Measurements from ENCODE around the gene GDAP1L1. TPM values are rescaled to one million over a fixed set of nuclear protein-coding genes. Genes with fewer than 3 reads are reported as not detected.
A peak's percentile ranks its signal among the peaks of the same experiment; 100 is the strongest.

The GDAP1L1 gene
- 0.53 TPM for polyA plus RNA-seq (ENCODE audit: insufficient read length)
- long read RNA-seq, donor 1, result 0 reads
- long read RNA-seq, donor 2, result 0 reads
- long read RNA-seq, donor 3, result 0 reads
- long read RNA-seq, donor 4, result 0 reads
- long read RNA-seq, donor 5, partial matches to known transcripts, result 0 of 1 reads
- long read RNA-seq, donor 5, other reads (novel, unspliced or antisense), result 0 of 1 reads
- long read RNA-seq, donor 6, result 0 reads
- long read RNA-seq, donor 7, result 0 reads
- long read RNA-seq, donor 8, result 0 reads

DNA sequence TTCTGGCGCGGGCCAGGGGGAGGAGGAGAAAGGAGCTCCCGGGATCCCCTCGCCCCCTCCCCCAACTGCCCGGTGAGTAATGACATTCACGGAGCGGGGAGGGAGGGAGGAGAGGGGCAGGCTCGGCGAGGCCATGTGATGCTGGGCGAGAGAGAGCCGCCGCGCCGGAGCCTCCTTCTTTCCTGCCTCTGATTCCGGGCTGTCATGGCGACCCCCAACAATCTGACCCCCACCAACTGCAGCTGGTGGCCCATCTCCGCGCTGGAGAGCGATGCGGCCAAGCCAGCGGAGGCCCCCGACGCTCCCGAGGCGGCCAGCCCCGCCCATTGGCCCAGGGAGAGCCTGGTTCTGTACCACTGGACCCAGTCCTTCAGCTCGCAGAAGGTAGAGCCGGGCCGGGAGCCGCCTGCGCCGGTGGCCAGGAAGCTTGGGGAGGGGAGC, at the start of gene GDAP1L1:
Gene GDAP1L1 (plus strand): TSS at position 178 of the 441 bp plus-strand sequence. CDS start 27 bp downstream, at position 205.
- peak; percentile 17 for DNase-seq

DNA sequence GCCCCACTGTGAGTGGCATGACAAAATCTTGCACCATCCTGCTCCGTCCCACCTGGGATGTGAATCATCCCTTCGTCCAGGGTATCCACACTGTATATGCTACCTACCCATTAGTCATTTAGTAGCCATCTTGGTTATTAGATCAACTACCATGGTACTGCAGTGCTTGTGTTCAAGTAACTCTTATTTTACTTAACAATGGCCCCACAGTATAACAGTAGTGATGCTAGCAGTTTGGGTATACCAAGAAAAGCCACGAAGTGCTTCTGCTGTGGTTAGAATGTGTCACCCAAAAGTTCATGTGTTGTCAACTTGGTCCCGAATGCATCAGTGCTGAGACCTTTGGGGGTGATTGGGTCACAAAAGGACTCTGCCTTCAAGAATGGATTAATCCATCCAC, 48.2 kb upstream of the GDAP1L1 start:
- no peak for DNase-seq

DNA sequence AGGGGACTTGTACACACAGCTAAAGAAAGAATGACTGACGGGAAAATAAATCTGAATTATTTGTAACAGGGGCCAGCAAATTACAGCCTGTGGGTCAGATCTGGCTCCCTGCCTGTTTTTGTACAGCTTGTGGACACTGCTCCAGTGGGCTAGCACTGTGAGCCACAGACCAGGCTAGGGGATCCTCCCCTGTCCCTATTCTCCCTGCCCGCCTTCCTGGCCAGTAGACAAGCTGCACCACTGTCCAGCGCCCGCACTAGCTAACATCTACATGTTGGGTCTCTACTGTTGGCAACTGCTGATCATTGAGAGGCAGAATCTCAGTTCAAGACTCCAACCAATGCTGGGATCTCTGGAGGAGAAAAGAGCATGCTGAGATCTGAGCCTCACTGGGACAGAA, 47.2 kb upstream of the GDAP1L1 start:
- DNase-seq, result no peak

DNA sequence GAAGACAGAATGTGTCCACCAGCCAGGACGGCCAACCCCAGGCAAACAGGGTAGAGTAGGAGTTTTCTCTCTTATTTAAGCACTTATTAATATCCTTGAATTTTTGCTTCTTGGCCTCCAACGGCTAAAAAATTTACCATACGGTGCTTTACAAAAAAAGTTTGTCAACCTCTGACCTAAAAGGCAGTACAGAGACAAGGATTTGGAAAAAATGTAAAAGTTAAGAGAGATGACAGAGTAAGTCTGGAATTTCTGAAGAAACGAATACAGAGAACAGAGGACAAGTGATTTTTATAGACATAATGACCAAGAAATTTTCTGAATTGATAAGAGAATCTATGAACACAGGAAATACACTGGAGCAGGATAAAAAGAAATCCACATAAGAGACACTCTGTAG, 46.7 kb upstream of the GDAP1L1 start:
- DNase-seq, result no peak

DNA sequence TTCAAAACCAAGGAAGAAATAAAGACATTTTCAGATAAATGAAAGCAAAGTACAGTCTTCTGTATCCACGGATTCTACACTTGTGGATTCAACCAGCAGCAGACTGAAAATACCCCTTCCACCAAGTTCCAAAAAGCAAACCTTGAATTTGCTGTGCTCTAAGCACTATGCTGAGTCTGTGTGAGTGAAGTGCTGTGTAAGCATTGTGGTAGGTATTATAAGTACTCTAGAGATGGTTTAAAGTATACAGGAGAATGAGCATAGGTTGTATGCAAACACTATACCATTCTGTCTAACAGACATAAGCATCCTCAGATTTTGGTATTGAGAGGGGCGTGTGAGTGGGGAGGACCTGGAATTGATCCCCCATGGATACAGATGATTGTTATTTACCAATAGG, 46.1 kb upstream of the GDAP1L1 start:
- no peak for DNase-seq

DNA sequence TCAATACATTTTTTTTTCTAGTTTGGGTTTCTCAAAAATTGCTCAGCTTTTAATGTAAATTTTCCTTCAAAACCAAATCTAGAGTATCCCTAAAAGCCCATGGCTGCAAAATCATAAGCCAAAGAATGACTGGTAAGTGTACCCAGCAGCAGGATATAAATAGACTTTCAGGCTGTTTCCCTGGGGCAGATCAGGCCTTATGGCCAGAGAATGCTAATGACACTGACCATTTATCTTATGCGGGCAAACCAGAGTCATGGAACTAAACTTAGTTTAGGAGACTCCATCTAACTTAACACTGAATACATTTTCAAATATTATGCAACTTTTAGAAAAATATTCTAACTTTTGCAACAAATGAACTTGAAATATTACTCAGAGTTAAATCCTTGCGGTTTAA, 43.9 kb upstream of the GDAP1L1 start:
- no peak for DNase-seq

DNA sequence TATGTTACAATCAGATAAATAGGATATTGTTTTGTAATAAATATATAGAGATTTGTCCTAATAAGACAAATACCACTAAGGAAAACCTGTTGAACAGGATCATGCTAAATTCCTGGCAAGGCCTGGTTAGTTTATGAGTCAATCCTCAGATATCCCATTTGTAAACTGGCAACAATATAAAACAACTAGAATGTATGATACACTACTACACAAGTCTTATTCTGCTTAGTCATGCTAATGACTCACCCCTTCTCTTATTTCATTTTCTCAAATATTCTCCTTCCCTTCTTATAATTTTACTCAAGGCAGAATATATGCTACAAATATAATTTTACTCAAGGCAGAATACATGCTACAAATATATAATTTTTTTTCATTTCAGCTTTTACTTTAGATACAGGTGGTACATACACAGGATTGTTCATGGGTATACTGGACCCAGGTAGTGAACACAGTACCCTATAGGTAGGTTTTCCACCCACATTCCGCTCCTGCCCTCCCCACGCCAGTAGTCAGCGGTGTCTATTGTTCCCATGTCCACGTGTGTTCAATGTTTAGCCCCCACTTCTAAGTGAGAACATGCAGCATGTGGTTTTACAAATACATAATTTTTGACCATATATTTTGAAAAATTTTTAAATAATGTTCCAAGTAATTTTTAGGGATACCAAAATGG, 42.8 kb upstream of the GDAP1L1 start:
- DNase-seq, result no peak

DNA sequence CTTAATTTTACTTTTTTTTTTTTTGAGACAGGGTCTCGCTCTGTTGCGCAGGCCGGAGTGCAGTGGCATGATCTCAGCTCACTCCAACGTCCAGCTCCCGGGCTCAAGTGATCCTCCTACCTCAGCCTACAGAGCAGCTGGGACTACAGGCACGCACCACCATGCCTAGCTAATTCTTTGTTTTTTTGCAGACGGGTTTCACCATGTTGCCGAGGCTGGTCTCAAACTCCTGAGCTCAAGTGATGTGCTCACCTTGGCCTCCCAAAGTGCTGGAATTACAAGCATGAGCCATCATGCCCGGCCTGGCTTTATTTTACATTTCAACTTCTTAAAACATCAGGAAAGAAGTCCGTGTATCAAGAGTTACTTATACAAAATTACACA, 42.3 kb upstream of the GDAP1L1 start:
- no peak for DNase-seq

DNA sequence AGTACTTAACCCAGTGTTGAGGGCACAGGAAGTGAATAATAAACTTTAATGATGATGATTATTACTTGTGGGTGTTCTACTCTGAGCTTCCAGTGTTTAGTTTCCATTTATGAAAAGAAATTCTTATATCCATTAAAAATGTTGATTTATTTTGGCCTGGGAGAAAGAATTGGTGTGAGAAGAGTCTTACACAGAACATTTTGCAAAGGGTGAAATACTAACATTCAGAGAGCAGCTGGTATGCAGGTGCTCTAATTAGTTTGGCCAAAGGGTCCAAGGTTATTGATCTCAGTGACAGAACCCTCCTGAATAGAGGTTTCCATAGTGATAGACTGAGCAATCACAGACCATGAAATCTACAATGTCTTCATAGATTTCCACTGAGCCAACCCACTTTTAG, 41.0 kb upstream of the GDAP1L1 start:
- no peak for DNase-seq

DNA sequence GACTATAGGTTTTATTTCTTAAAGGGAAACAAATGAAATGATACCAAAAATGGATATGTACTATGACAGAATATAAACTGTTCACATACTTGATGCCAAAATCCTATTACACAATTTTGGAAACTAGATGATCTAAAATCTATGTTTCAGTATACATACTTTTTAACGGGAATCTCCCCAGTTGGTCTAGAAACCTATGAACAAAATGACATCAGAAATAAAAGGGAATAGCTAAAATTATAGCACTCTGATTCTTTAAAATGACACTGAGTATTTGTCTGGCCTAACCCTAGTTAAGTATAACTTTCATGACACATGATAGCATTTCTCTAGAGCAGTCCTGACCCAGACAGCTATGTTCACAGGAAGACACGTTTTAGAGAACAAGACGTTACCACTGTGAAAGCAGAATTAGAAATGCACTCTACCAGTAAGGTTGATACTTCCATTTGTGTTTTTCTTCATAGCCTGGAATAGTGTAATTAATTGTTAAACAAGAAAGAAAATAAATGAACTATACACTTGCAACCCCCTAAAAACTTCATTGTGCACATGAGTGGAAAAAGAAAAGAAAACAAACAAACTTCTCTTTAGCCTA, 39.9 kb upstream of the GDAP1L1 start:
- no peak for DNase-seq

DNA sequence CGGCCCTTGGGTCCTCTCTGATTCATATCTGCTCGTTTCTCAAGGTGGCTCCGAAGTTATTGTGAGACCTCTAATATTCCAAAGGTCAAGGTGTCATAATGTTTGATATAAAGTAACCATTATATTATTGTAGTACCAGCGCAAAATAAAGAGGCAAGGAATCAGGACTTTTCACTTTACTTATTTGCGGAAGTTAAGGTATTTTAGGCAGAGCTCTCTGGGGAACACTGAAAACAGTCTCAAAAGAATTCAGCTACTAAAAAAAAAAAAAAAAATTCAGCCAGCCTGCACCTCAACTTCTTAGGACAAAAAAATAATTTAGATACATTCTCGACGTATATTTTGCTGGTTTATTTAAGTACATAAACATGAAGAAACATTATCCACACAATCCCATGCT, 38.9 kb upstream of the GDAP1L1 start:
- DNase-seq, result no peak

DNA sequence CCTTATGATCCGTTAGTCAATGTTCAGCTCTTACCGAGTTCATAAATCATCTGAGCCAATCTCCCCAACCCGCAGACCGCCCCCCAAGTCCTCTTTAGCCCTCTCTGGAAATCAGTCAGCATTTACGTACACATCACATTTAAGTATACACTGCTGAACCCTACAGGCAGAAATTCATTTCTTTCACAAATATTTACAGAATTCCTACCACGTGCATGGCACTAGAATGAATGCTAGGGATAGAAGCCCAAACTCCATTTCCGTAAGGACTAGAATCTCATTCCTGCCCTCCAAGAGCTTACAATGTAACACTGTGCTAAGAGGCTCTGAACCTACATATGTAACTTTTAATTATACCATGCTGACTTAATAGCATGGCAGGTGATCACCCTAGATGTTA, 38.3 kb upstream of the GDAP1L1 start:
- DNase-seq, result no peak

DNA sequence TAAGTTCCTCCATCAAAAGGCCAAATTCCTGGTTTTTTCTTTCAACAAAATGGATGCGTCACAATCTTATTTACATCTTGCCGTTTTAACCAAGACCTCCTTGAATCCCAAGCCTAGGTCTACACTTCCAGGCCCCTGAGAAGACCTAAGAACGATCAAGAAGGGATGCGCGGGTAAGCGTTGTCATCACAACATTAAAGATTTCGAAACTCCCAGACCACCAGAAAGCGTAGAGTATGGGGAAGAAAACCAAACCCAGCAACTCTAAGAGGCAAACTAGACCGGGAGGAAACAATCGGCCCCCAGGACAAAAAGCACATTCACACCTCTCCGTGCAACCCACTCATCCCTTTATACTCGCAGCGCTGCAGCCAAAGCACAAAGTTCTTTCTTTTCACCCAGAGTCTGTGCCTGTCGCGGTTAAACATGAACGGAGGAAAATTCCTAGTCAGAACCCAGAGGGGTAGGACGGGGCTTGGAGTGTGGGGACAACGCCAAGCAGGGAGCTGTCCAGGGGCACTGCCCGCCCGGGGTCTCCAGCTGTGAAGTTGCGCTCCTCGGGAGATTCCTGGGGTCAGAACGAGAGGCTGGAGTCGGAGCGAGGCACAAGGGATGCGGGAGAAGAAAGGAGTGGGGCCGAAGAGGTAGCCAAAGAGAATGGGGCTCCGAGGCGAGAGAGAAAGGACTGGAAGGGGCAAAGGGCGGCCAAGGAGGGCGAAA, 37.3 kb upstream of the GDAP1L1 start:
- DNase-seq, result peak; percentile 26

DNA sequence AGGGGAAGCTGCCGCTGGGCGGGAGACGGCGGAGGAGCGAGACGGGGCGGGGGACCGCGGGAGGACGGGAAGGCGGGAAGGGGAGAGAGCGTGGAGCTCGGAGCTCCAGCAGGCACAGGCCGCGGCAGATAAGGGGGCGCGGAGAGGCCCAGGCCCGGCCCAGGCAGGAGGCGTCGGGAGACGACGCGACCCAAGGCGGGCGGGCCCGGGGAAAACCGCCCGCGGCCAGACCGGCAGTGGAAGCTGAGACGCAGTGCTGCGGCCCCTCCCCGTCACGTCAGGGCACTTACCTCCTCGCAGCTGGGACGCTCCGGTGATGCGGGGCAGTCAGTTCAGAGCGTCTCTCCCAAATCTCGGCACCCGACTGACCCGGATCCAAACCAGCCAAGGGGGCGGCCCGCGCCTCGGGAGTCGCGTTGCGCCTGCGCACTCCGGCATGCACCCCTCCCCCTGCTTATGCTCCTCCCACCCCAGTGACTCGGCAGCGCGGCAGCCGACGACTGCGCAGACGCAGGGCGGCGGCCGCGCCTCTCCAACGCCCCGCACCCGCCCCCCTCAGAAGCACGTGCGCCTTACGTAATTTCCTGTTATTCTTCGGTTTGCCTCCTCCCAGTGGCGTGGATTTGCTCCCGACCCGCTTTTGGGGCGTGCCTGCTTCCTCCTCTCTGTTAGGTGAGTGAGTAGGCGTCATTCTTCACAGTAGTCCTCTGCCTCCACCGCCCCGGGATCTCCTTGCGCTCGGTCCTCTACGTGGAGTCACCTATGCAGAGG, 36.5 kb upstream of the GDAP1L1 start, which contains the start of gene OSER1:
Gene OSER1 (minus strand): TSS at position 366 of the 771 bp plus-strand sequence. CDS start 3,814 bp downstream, outside the sequence.
- peak; percentile 96 for DNase-seq

DNA sequence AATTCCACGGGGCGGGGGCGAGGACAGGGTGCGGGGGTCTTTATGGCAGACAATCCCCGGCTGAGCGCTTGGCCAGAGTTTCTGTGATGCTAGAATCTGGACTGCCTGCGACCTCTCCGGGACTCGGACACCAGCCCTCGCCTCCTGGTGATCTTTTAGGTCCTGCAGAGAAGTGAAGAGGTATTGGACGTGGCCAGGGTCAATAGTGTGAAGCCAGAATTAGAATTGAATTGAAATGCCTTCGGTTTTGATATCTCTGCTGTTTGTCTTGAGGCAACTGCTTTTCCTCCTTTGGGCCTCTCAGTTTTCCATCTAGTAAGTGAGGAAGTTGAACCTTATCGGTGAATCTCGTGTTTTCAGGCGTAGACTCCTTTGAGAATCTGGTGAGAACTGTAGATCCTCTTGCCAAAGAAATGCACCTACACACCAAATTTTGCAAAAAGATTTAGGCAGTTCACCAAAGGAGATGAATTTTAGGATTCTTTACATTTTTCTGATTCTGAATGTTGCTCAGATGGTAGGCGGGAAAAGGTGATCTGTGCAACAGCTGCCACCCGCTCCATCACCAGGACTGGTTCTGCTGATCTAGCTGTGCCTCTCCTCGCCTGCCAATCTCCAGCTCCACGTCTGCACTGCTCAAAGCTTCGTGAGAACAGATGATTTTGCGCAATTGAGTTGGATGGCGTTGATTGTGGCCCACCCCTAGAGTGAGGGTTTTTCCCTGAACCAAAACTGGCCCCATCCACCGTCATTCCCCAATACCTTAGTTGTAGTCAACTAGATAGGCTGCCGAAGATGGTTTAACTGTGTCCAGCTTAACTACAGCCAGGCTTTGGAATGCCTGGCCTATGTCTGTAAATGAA, 35.7 kb upstream of the GDAP1L1 start:
- DNase-seq, result no peak

DNA sequence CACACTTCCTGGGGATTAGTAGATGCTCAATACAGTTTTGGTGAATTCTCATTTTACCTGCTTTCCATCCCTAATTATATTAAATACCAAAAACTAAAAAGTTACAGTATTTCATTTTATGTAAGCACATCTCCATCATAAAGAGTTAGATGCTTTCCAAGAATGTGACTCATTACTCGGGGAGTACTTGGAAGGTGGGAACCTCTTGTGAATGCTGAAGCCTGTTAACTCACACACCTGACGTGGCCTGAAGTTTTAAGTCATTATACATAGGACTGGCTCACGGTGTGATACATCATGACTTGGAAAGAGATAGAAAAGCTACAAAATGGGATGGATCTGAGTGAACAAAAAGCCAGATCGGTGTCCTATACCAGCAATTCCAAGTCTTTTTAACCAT, 34.3 kb upstream of the GDAP1L1 start:
- DNase-seq, result no peak

DNA sequence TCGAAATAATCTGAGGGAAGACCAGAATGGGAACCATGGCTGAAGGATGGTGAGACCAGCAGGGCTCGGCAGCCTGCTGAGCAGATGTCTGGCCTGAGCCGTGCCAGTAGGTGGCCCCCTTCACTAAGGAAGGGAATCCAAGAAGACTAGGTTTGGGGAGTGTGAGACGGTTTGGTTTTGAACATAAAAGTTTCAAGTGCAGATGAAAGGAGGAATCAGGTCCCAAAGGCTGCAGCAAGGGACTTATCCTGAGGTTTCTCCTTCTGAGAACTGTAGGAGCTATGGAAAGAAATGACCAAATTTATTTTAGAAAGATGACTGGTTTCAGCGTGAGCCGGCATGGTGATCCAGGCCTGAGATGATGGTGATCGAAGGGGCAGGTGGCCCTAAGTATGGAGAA, 32.0 kb upstream of the GDAP1L1 start:
- peak; percentile 59 for DNase-seq

DNA sequence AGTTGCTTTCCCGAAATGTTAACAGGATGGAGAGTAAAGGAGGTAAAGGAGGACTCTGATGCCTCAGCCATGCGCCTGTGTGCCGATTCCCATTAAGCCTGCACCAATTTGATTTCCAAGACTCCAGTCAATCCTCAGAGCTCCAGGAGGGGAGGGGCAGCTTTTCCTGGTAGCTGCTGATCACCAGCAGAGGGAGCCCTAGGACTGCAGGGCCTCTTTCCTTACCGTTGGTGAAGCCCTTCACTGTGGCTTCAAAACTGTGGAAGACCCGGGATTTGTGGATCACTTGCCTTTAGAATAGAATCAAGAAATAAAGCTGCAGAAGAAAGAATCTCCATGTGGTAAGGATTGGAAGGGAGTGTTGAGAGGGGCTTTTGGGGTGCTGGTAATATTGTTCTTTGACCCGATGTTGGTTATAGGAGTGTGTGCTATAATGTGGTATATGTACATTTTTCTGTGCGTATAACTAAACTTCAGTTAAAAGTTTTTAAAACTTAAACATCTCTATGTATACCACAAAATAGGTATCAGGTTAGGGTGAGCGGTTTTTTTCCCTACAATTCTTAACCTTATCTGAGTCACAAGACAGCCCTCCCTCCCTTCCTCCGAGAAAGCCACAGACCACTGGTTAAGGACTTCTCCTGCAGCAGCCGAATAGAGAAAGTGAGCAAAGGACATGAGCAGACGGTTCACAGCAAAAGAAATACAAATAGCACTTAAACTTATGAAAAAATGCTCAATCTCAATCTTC, 29.6 kb upstream of the GDAP1L1 start:
- DNase-seq, result peak; percentile 31

DNA sequence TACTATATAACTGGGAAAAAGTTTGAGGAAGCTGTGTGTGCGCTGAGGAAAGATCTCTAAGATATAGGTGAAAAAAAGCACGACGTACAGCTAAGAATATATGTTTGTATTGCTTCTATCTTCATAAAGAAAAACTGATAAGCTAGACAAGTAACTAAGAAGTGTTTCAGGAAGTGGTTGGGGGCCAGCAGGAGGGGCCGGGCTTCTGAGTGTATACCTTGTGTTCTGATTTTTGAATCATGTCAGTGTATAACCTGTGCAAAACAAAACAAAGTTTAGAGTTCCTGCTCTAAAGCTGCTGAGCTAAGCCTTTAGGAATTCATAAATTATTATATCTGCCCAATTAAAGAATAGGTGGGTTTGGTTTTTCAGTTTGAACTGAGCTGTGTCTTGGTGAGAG, 28.7 kb upstream of the GDAP1L1 start:
- no peak for DNase-seq

DNA sequence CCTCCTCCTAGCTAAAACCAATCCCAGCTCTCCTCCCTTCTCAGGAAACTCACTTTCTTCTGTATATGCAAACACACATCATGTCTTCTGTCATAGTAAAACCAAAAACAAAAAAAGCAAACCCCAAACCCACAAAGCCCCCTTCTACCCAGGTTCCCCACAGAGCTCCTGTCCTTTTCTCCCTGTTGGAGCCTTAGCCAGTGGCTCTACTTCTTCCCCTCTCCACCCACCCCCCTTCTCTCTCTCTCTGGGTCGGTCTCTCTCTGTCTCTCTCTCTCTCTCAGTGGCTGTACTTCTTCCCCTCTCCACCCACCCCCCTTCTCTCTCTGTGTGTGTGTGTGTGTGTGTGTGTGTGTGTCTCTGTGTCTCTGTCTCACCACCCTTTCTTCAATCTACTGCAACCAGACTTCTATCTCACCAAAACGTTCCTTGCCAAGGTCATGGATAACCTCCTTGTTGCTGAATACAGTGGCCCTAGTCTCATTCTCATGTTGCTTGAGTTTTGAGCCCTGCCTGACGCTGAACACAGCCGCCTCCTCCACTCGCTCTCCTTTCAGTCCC, 27.9 kb upstream of the GDAP1L1 start:
- DNase-seq, result no peak

Measured in left kidney (tissue), 8 donors.